Measurements from ENCODE around the gene CLCN5. TPM values are rescaled to one million over a fixed set of nuclear protein-coding genes. Genes with fewer than 3 reads are reported as not detected.

CLCN5 gene
- total and polyA plus RNA-seq, 2 of the 13 experiments (the other 11 are each of a cell fraction or from before 2014, with no cell fraction given) = 7.8 to 27.3 TPM

DNA sequence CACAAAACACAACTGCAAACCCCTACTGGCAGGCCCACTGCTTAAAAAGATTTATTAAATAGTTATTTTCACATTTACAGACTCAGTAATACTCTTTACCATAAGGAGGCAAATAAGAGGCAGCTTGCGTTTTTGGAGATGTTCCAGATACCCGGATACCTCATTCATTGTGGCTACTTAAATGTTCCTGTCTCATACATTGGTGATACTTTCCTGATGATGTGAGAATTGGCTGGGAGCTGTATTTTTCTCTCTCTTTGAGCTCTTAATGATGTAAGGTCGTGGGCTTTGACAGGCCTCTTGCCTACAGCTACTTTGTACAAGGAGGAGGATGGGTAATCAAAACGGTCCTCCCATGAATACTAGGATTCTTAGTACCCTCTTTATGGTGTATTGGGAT lies 176.9 kb downstream of the CLCN5 start (continued):
- TF ChIP-seq, protein P1, sequence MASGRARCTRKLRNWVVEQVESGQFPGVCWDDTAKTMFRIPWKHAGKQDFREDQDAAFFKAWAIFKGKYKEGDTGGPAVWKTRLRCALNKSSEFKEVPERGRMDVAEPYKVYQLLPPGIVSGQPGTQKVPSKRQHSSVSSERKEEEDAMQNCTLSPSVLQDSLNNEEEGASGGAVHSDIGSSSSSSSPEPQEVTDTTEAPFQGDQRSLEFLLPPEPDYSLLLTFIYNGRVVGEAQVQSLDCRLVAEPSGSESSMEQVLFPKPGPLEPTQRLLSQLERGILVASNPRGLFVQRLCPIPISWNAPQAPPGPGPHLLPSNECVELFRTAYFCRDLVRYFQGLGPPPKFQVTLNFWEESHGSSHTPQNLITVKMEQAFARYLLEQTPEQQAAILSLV (CRISPR knock-in tag; IDR thresholded peaks at IDR 0.05; ENCODE audit: borderline replicate concordance) = no peak
- TF ChIP-seq ZXDC (CRISPR knock-in tag; IDR thresholded peaks at IDR 0.05) (no peak), CHCHD3 (CRISPR knock-in tag; IDR thresholded peaks at IDR 0.05) (no peak), ZNF614 (CRISPR knock-in tag; IDR thresholded peaks at IDR 0.05; ENCODE audit: borderline replicate concordance) (no peak), ATF7-NPFF (CRISPR knock-in tag; IDR thresholded peaks at IDR 0.05; ENCODE audit: low read depth) (no peak)

DNA sequence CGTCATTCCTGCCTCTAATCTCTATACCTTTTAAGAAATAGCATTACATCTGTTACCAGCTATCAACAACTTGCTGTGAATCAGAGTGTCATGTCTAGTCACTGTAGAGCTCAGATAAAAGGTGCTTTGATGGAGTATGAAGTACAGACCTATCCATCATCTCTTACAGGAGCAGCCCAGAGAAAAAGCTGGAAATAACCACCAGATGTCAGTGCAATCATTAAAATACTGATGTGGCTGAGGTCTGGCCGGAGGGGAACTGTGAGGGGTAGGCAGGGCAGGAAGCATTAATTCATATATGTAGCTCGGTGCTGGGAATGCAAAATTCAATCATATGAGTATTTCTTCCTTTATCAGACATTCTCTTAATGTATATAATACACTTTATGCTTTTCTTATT lies 177.8 kb downstream of the CLCN5 start:
- H3K4me2 ChIP-seq (ENCODE audit: low read depth, low read length) = no peak overlapping the region
- H3K36me3 ChIP-seq (replicated peaks in 1 of 2; ENCODE audit: control insufficient read depth in 1 of 2, insufficient read depth in 2 of 2, low read length in 2 of 2) = no peaks in the 10 kb centered on the region
- DNase-seq (ENCODE audit: low spot score) (peak; percentile 26), FAIRE-seq (peak; percentile 64), ATAC-seq (peak; percentile 79)
- H4K20me1 ChIP-seq (ENCODE audit: insufficient read depth, low read length) = no peaks in the 10 kb centered on the region
- H3K4me3 ChIP-seq (replicated peaks in 1 of 3; ENCODE audit: insufficient read depth in 1 of 3, low read depth in 2 of 3, low read length in 3 of 3) = no peak overlapping the region
- H3K9me3 ChIP-seq (ENCODE audit: low read length) = no peaks in the 10 kb centered on the region
- 51% methylated on average over 3 of the region's 3 CpGs for WGBS (ENCODE audit: low lambda C conversion rate)
- H3K27me3 ChIP-seq (ENCODE audit: control insufficient read depth in 1 of 2, insufficient read depth in 2 of 2, low read length in 2 of 2) = no peaks in the 10 kb centered on the region
- no peak overlapping the region for H2AFZ ChIP-seq (ENCODE audit: low read length)
- H3K79me2 ChIP-seq (ENCODE audit: insufficient read depth, low read length) = no peaks in the 10 kb centered on the region
- TF ChIP-seq, protein P2, sequence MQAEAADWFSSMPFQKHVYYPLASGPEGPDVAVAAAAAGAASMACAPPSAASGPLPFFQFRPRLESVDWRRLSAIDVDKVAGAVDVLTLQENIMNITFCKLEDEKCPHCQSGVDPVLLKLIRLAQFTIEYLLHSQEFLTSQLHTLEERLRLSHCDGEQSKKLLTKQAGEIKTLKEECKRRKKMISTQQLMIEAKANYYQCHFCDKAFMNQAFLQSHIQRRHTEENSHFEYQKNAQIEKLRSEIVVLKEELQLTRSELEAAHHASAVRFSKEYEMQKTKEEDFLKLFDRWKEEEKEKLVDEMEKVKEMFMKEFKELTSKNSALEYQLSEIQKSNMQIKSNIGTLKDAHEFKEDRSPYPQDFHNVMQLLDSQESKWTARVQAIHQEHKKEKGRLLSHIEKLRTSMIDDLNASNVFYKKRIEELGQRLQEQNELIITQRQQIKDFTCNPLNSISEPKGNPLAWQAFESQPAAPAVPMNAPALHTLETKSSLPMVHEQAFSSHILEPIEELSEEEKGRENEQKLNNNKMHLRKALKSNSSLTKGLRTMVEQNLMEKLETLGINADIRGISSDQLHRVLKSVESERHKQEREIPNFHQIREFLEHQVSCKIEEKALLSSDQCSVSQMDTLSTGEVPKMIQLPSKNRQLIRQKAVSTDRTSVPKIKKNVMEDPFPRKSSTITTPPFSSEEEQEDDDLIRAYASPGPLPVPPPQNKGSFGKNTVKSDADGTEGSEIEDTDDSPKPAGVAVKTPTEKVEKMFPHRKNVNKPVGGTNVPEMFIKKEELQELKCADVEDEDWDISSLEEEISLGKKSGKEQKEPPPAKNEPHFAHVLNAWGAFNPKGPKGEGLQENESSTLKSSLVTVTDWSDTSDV (CRISPR knock-in tag; IDR thresholded peaks at IDR 0.05) = no peak
- TF ChIP-seq STAG1 (CRISPR knock-in tag; IDR thresholded peaks at IDR 0.05) (peak; percentile 87), RAD21 (CRISPR knock-in tag; IDR thresholded peaks at IDR 0.05) (peak; percentile 76), CTCF (CRISPR knock-in tag; IDR thresholded peaks at IDR 0.05) (peak; percentile 72), SMC3 (IDR thresholded peaks at IDR 0.05; ENCODE audit: low read length) (peak; percentile 84)
- H3K4me1 ChIP-seq (ENCODE audit: insufficient read depth, low read length) = no peaks in the 10 kb centered on the region
- ChIA-PET POLR2A (no interaction called here), CTCF (ENCODE audit: low intra/inter-chr PET ratio, low total read pairs) (interaction anchor here (1.3 to 4.2 kb wide), 2 partner anchors 104 to 107 kb away, joined by 5 to 45 read pairs; partner anchors contain the start of gene CCNB3)
- H3K27ac ChIP-seq (ENCODE audit: extremely low read length, insufficient read depth, low read length) = no peak overlapping the region
- H3K9ac ChIP-seq (ENCODE audit: insufficient read depth, low read depth, low read length) = no peak overlapping the region
- intact Hi-C loops (cut with micrococcal nuclease; ENCODE audit: unreplicated experiment) = loop anchor here (1.0 to 10.0 kb wide), 2 partner anchors 104 to 485 kb away; partner anchors contain the start of gene CCNB3
- BruUV-seq (replicated peaks) = no TSS peak
- in situ Hi-C loops (cut with HindIII; ENCODE audit: extremely low pct_ligation_motif_present, low pct_unique_long_range_greater_than_20kb) = loop anchor here (25.0 kb wide), 1 partner anchor 487 kb away; no protein-coding TSS in a partner anchor
